GM18511 (cell line): ENCODE data around the gene FBXO47.
"Not testable (repeated sequence)": the region's sequence is repeated elsewhere in the genome, so short reads cannot be mapped to it uniquely, and the experiment has no call there.

ENCODE experiments used
- ATAC-seq: cut with Tn5 transposase; IDR thresholded peaks from one replicate; pipeline ENCODE4 v1.9.1; 2021; ENCODE audit warnings: mild to moderate bottlenecking, moderate library complexity; ENCODE audit not compliant: unreplicated experiment

FBXO47 gene

GRCh38 chr17:38981636-38982035 lies 14.4 kb upstream of the FBXO47 start:
- no peak for ATAC-seq

GRCh38 chr17:38980490-38981217 lies 13.5 kb upstream of the FBXO47 start:
- no peak for ATAC-seq

- no peak for ATAC-seq
Observed at GRCh38 chr17:38978180-38978579, 11.0 kb upstream of the FBXO47 start.

- ATAC-seq = not testable (repeated sequence)
Observed at GRCh38 chr17:38976187-38976551, 9.0 kb upstream of the FBXO47 start.

- ATAC-seq = no peak
Observed at GRCh38 chr17:38970804-38971203, 3.6 kb upstream of the FBXO47 start.

- ATAC-seq = no peak
Observed at GRCh38 chr17:38970128-38970527, 2.9 kb upstream of the FBXO47 start.

- ATAC-seq = no peak
Observed at GRCh38 chr17:38969281-38969680, 2.1 kb upstream of the FBXO47 start.

- no peak for ATAC-seq
Observed at GRCh38 chr17:38961413-38961812, 5.8 kb downstream of the FBXO47 start.

GRCh38 chr17:38960402-38960801 lies 6.8 kb downstream of the FBXO47 start:
- no peak for ATAC-seq

- ATAC-seq = no peak
Observed at GRCh38 chr17:38959508-38959907, 7.7 kb downstream of the FBXO47 start.

- ATAC-seq = no peak
Observed at GRCh38 chr17:38958756-38959155, 8.4 kb downstream of the FBXO47 start.

GRCh38 chr17:38958326-38958725 lies 8.9 kb downstream of the FBXO47 start:
- no peak for ATAC-seq

- ATAC-seq = not testable (repeated sequence)
Observed at GRCh38 chr17:38953800-38954199, 13.4 kb downstream of the FBXO47 start.

GRCh38 chr17:38947189-38947588 lies 20.0 kb downstream of the FBXO47 start:
- ATAC-seq = no peak

- no peak for ATAC-seq
Observed at GRCh38 chr17:38943607-38944006, 23.6 kb downstream of the FBXO47 start.

GRCh38 chr17:38942696-38943334 lies 24.4 kb downstream of the FBXO47 start:
- ATAC-seq = no peak

GRCh38 chr17:38940404-38940803 lies 26.8 kb downstream of the FBXO47 start:
- no peak for ATAC-seq

GRCh38 chr17:38939987-38940386 lies 27.2 kb downstream of the FBXO47 start:
- ATAC-seq = no peak

- ATAC-seq = not testable (repeated sequence)
Observed at GRCh38 chr17:38933962-38934361, 33.2 kb downstream of the FBXO47 start.

GRCh38 chr17:38930782-38931181 lies 36.4 kb downstream of the FBXO47 start:
- ATAC-seq = not testable (repeated sequence)

GRCh38 chr17:38926293-38927070 lies 40.7 kb downstream of the FBXO47 start:
- ATAC-seq = no peak
